HL-60/S4 (cell line): ENCODE measurements around the gene PRL.

Source experiments
- in situ Hi-C: fragments of 300-500 bp; cut with MboI; formaldehyde crosslinking; loops from 2 replicates; pipeline ENCODE4 v1.14.3; 2022; ENCODE audit warnings: low sequenced_read_pairs

Gene PRL

GRCh38 chr6:22296936-22297335, at the start of gene PRL:
Gene PRL, minus strand, starts transcription at chr6:22297036. Its CDS starts 54 bp downstream, at chr6:22296982.
- in situ Hi-C loops, result no loop called here

GRCh38 chr6:22343864-22344263, 47.0 kb upstream of the PRL start:
- in situ Hi-C loops, result no loop called here

- in situ Hi-C loops, result no loop called here
Measured at GRCh38 chr6:22334778-22335177, 37.9 kb upstream of the PRL start.

- in situ Hi-C loops, result no loop called here
Measured at GRCh38 chr6:22333802-22334201, 37.0 kb upstream of the PRL start.

- in situ Hi-C loops, result no loop called here
Measured at GRCh38 chr6:22332711-22333110, 35.9 kb upstream of the PRL start.

GRCh38 chr6:22332216-22332615, 35.4 kb upstream of the PRL start:
- in situ Hi-C loops, result no loop called here

GRCh38 chr6:22330941-22331340, 34.1 kb upstream of the PRL start:
- in situ Hi-C loops, result no loop called here

- in situ Hi-C loops, result no loop called here
Measured at GRCh38 chr6:22328474-22328873, 31.6 kb upstream of the PRL start.

GRCh38 chr6:22327881-22328280, 31.0 kb upstream of the PRL start:
- in situ Hi-C loops, result no loop called here

- in situ Hi-C loops, result no loop called here
Measured at GRCh38 chr6:22326500-22326899, 29.7 kb upstream of the PRL start.

- in situ Hi-C loops, result no loop called here
Measured at GRCh38 chr6:22325481-22325880, 28.6 kb upstream of the PRL start.

GRCh38 chr6:22323848-22324247, 27.0 kb upstream of the PRL start:
- in situ Hi-C loops, result no loop called here

GRCh38 chr6:22322103-22323030, 25.5 kb upstream of the PRL start:
- in situ Hi-C loops, result no loop called here

GRCh38 chr6:22320750-22321149, 23.9 kb upstream of the PRL start:
- in situ Hi-C loops, result no loop called here

GRCh38 chr6:22318404-22318803, 21.6 kb upstream of the PRL start:
- in situ Hi-C loops, result no loop called here

- in situ Hi-C loops, result no loop called here
Measured at GRCh38 chr6:22313796-22314195, 17.0 kb upstream of the PRL start.

GRCh38 chr6:22308939-22309338, 12.1 kb upstream of the PRL start:
- in situ Hi-C loops, result no loop called here

- in situ Hi-C loops, result no loop called here
Measured at GRCh38 chr6:22306741-22307466, 10.1 kb upstream of the PRL start.

- in situ Hi-C loops, result no loop called here
Measured at GRCh38 chr6:22302838-22303237, 6.0 kb upstream of the PRL start.

GRCh38 chr6:22300273-22300998, 3.6 kb upstream of the PRL start:
- in situ Hi-C loops, result no loop called here

- in situ Hi-C loops, result no loop called here
Measured at GRCh38 chr6:22298475-22298890, 1.6 kb upstream of the PRL start.
